Kidney tubule cell (primary cell): ENCODE measurements around the gene FAM200A.
A peak's percentile ranks its signal among the peaks of the same experiment; 100 is the strongest.
"Not testable (repeated sequence)": the region's sequence is repeated elsewhere in the genome, so short reads cannot be mapped to it uniquely, and the experiment has no call there.

ENCODE experiments used
- DNase-seq: peaks from one replicate; pipeline ENCODE4 v3.0.0-alpha.2; 2018; ENCODE audit warnings: low spot score

FAM200A gene

DNA sequence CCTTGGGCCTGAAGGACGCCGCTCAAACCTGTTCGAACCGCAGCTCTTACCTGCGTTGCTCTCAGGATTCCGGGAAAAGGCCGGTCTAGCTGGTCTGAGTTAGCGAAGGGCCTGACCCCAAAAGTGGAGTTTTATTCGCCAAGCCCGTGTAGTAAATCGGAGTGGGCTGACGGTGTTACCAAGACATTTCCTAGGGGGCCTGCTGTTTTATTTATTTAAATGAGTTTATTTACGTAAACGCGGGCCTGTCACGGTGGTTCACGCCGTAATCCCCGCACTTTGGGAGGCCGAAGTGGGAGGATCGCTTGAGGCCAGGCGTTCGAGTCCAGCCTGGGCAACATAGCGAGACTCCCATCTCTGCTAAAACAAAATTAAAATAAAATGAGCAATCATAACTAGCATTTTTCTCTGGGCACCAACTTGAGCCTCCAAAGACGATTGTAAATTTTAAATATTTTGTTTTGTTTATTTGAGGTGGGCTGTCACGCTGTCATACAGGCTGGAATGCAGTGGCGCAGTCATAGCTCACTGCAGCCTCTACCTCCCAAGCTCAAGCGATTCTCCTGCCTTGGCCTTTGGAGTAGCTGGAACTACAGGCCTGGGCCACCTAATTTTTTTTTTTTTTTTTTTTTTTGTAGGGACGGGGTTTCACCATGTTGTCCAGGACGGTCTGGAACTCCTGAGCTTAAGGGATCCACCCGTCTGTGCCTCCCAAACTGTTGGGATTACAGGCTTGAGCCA, 7.4 kb upstream of the FAM200A start:
- peak; percentile 35 for DNase-seq

DNA sequence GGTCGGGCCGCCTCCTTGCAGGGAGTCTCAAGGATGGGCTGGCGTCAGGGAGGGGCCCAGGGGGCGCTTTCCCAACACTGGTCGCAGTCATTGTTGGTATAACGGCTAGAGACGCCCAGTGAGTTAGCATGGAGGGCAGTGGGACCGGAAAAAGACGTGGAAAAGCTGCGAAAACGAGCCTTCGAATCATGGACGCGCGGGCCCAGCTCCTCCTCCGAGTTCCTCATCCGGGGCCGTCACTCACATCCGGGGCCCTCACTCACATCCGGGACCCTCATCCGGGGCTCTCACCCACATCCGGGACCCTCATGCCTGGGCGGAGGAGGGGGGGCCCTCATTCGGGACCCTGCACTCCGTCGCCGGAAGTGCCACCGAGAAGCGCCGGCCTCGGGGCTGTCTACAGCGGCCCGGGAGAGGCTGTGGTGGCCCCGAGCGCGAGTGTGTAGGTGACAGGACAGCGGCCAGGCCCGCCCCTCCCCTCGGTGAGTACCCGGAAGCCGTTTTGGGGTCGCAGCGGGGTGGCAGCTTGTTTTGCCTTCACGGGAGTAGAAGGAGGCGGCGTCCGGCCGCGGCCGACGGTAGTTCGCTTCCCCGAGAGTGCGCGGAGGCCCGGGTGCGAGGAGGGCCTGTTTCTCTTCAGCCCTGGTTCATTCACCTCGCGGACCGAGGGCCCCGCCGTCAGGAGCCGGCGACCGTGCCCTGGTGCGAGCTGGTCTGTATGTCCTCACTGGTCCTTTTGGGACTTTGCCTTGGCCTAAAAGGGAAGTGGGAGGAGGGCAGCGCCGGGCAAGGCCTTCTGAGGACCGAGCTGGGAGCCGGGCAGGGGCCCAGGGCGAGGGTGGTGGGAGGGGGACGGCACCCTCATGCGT, 6.6 kb upstream of the FAM200A start, which contains the start of gene ZNF655:
TSS of gene ZNF655 (plus strand) at position 337 of the 869 bp plus-strand sequence. CDS start 1,918 bp downstream, outside the sequence.
- peak; percentile 89 for DNase-seq

DNA sequence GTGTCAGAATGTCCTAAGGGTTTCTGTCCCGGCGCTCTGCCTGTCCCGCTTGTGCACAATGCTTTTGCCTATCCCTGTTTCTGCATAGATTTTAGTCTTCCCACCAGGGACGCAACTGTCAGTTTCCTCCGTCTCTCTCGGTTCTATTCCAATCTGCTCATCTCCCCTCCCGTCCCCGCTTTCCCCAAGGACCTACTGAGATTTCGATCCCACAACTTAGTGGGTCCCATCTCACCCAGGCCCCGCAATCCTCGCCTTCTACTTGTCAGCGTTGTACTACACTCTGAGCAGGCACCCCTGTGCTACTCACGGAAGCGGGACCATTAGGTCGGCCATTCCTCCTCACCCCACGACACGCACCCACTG, 6.0 kb upstream of the FAM200A start:
- DNase-seq, result no peak

DNA sequence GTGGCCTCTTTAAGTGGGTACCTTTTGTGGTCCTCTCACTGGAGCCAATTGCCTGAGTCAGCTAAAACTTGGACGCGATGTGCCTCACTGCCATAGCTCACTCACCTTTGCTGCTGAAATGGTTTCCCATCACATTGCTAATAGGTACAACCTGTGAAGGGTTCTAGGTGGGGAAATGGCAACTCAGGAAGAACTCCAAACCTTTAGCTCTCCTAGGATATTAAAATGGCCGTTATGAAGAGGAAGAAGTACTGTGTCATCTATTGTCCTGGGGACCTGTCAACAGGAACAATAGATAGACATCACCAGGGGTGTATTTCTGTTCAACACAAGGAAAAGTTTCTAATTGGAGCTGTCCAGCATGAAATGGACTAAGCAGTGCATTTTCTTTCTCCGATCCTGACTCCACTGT, 5.3 kb upstream of the FAM200A start:
- peak; percentile 14 for DNase-seq

DNA sequence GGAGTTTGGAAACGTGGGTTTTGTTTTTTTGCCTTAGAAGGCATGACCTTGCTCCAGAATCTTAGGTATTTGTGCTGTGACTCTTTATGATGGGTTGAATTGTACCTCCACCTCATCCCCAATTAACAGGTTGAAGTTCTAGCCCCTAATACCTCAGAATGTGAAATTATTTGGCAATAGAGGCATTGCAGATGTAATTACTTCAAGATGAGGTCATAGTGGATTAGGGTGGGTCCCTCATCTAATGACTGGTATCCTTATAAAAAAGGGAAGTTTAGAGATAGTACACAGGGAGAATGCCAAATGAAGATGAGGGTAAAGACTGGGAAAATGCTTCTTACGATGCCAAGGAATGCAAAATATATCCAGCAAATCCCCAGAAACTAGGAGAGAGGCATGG, 3.0 kb upstream of the FAM200A start:
- DNase-seq, result no peak

DNA sequence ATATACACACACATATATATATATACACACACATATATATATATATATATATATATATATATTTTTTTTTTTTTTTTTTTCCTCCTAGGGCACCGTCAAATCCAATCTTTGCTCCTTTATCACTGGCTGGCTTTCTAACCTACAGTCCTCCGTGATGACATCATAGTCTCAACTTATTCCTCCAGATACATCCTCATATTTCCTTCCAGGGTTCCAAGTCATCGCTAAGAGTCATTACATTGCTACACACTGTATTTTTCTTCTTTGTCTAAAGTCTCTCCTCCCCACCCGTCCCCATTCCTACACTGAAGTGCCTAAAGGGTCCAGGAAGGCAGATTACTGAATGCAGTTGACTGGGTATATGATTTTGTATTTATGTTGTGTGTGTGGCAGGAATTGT, 1.1 kb upstream of the FAM200A start:
- DNase-seq, result no peak

DNA sequence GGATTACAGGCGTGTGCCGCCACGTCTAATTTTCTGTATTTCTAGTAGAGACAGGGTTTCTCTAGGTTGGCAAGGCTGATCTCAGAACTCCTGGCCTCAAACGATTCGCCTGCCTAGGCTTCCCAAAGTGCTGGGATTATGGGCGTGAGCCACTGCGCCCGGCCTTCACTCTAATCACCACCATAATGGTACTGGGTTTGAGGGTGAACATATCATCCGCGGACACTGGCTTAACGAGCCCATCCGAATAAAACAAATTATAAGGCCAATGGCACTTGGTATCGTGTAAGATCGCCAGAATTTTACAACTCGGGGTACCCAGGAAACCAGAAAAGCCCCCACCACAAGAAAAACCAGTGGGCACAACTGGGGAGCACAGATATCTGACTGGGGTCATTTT, 580 bp downstream of the FAM200A start:
- no peak for DNase-seq

DNA sequence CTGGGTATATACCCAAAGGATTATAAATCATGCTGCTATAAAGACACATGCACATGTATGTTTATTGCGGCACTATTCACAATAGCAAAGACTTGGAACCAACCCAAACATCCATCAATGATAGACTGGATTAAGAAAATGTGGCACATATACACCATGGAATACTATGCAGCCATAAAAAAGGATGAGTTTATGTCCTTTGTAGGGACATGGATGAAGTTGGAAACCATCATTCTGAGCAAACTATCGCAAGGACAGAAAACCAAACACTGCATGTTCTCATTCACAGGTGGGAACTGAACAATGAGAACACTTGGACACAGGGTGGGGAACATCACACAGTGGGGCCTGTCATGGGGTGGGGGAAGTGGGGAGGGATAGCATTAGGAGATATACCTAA, 2.4 kb downstream of the FAM200A start:
- DNase-seq, result not testable (repeated sequence)

DNA sequence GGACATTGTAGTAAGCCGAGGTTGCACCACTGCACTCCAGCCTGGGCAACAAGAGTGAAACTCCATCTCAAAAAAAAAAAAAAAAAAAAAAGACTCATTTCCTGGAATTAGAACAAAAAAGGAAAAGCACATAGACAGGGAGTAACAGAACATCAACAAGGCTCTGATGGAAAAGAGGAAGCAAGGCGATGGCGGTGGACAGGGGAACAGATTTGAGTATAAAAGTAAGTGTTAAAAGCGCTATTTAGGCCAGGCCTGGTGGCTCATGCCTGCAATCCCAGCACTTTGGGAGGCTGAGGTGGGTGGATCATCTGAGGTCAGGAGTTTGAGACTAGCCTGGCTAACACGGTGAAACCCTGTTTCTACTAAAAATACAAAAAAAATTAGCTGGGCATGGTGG, 6.6 kb downstream of the FAM200A start:
- DNase-seq, result not testable (repeated sequence)

DNA sequence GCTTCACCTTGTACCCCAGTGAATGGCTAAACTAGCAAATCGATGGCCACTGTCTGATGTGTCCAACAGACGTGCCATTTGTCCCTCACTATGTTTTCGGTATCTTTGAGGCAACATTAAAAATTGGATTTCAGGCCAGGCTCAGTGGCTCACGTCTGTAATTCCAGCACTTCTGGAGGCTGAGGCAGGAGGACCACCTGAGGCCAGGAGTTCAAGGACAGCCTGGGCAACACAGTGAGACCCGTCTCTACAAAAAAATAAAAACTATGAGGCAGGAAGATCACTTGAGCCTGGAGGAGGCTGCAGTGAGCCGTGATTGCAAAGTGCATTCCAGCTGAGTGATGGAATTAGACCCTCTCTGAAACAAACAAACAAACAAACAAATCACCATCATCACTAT, 8.0 kb downstream of the FAM200A start:
- no peak for DNase-seq

DNA sequence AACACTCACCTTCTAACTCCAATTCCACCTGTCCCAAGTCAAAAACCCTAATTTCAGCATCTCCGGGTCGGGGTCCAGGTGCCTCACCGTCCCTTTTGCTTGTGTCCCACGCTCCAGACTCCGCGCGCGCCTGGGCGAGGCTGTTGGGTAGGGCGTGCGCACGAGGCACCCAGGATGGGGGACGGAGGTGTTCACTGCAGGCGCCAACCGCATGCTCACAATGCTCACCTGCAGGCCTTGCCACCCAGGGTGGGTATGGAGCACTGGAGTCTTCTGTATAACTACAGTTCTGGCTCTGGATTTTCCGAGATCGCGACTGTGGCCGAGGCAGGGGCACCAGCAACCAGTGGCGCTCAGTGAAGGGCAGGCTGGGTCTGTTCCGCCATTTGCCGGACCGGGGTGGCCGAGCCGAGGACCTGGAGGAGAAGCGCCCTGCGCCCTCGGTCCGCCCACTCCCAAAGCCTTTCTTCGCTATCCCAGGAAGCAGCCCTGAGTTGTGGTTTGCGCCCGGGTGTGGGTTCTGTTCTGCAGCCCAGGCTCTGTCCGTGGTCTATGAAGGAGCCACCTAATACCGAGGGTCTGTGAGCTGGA, 8.7 kb downstream of the FAM200A start:
- DNase-seq, result no peak

DNA sequence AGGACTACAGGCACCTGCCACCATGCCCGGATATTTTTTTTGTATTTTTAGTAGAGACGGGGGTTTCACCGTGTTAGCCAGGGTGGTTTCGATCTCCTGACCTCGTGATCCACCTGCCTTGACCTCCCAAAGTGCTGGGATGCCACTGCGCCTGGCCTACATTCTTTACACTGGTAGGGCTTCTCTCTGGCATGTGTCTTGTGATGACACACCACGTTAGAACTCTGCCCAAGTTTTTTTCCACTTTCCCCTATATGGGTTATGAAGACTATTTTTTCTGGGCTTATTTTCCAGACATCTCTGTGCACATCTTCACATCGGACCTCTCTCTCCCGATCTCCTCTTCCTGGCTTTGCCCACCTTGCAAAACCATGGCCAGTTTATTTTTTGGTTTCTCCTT, 10.7 kb downstream of the FAM200A start:
- DNase-seq, result no peak

DNA sequence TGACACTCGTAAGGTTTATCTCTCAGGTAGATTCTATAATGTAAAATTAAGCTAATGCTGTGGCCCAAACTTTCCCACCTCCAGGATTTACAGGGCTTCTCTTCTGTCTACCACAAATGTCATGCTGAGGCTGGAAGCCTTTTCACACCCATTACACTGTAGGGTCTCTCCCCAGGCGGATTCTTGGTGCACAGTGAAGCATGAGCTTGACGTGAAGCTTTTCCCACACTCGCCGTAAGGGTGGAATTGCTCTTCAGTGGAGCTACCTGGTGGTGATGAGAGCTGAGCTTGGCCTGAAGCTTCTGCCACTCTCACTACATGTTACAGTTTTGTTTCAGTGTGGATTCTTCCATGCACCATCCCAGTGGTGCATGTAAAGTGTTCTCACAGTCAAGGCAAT, 11.4 kb downstream of the FAM200A start:
- no peak for DNase-seq

DNA sequence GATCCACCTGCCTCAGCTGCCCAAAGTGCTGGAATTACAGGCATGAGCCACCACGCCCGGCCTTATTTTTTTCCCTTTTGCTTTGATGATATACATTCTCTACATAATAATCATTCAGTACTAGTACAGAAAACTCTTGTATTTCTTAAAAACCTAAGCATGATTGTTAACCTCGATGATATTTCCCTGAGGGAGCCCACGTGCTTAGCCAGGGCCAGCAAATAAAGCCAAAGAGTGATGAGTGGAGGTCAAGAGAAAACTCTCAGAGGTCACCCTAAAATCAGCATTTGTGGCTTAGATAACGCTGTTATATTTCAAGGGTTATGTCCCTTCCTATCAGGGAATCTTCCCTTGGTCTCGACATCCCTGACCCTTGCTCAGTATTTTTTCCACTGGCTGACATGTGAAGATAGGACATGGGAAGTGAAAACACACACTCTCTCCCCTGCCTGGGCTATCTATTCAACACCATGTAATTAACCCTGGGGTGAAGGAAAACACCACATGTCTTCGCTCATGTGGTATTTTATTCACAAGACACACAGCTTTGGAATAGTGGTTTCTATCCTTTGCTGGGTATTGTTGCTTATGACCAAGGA, 12.6 kb downstream of the FAM200A start:
- DNase-seq, result no peak

DNA sequence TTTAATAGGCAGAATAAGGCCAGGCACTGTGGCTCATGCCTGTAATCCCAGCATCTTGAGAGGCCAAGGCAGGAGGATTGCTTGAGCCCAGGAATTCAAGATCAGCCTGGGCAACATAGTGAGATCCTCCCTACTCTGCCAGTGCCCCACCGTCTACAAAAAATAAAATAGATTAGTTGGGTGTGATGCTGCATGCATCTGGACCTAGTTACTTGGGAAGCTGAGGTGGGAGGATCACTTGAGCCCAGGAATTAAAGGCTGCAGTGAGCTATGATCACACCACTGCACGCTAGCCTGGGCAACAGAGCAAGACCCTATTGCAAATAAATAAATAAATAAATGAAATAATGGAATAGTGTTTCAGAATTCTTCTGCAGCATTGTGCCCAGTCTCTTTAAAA, 16.2 kb downstream of the FAM200A start:
- DNase-seq, result no peak

DNA sequence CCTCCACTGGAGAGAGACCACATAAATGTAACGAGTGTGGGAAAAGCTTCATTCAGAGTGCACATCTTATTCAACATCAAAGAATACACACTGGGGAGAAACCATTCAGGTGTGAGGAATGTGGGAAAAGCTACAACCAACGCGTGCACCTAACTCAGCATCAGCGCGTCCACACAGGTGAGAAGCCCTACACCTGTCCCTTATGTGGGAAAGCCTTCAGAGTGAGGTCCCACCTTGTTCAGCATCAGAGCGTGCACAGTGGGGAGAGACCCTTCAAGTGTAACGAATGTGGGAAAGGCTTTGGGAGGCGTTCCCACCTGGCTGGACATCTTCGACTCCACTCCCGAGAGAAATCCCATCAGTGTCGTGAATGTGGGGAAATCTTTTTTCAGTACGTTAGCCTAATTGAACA, 20.6 kb downstream of the FAM200A start:
- no peak for DNase-seq

DNA sequence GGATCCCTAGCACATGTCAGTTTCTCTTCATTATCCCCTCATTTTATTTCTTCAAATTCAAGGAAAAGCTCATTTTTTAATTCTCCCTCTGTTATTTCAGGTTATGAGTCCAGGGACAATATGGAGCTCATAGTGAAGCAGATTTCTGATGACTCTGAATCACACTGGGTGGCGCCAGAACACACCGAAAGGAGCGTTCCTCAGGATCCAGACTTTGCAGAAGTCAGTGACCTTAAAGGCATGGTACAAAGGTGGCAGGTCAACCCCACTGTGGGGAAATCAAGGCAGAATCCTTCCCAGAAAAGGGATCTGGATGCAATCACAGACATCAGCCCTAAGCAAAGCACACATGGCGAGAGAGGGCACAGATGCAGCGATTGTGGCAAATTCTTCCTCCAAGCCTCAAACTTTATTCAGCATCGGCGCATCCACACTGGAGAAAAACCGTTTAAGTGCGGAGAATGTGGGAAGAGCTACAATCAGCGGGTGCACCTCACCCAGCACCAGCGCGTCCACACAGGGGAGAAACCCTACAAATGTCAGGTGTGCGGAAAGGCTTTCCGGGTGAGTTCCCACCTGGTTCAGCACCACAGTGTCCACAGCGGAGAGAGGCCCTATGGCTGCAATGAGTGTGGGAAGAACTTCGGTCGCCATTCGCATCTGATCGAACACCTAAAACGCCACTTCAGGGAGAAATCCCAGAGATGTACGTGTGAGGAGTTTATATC, 26.0 kb downstream of the FAM200A start:
- no peak for DNase-seq

DNA sequence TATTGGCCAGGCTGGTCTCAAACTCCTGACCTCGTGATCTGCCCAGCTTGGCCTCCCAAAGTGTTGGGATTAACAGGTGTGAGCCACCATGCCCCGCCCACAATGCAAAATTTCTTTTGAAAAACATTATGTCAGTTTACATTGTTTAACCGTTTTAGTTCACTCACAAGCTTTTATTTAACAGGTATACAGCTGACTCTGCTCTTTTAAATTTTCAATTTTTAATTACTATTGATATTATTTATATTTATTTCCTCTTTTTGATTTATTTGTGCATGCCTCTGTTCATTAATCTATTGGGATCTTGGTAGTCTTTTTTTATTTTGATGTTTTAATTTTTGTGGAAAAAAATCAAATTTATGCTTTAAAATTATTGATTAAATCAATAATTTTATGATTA, 30.5 kb downstream of the FAM200A start:
- DNase-seq, result no peak

DNA sequence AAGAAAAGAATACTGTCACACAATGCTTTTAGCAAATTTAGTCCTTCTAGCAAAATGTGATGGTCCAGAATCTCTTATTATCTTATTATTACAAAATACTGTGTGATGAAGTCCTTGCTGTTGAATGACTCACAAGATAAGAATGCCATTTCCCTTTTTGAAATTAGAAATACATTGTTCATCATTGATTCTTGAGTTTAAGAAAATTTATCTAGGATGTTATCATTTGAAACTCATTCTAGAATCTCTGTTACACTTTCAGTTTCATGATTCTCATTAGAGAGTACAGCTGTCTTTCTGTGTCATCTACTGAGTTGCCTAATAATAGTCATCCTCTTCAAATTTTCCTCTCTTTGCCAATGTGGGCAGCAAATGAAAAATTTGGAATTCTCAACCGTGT, 37.9 kb downstream of the FAM200A start:
- DNase-seq, result no peak

DNA sequence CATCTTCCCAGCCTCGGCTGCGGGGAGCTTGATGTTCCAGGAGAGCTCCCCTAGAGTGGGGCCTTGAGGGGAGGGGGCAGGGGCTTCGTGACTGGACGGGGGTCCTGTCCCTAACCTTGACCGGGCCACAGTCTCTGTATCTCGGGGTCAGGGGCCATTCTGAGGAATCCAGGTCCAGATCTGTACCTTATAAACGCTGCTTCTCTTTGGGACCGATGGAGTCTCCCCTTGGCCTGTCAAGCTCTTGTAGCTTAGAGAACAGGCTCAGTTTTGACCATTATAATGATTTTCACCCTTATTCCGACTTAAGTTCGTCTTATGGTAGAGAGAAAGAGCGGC, 46.6 kb downstream of the FAM200A start:
- no peak for DNase-seq

DNA sequence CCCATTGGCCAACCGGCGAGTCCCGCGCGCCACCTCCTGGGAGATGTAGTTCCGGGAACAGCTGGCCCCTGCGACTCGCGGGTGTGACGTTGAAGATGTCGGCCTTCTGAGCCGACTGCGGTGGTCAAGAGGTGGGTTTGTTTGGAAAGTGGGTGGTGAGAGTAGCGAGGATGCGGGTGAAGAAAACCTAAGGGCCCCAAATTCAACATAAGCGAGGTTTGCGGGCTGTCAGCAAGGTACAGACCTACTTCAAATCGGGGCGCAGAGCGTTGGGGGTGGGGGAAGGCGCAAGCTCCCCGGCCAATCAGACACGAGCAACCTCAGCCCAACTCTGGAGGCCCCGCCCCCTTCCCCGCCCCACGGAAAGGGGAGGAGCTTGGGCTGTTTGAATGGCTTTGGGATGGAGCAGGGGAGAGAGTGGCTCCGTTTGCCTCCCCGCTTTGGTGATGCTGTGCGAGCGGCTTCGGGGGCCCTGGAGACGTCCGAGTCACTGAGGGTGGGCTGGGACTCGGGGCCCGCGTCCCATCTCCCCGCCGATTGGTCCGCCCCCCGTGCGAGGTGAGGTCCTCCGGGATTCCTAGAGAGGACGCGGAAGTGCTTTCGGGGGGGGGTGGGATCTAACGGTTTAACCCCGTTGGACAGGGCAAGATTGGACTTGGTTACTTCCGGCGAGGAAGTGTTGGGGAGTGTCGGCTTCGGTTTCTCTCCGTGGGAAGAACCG, 47.2 kb downstream of the FAM200A start, which contains the start of gene ZKSCAN5:
TSS of gene ZKSCAN5 (plus strand) at position 60 of the 721 bp plus-strand sequence. CDS start 1,383 bp downstream, outside the sequence.
- DNase-seq, result peak; percentile 97
